ENCODE data around the gene RIOK3. TPM values are rescaled to one million over a fixed set of nuclear protein-coding genes. Genes with fewer than 3 reads are reported as not detected.

Gene RIOK3
- total and polyA plus RNA-seq, 10 of the 15 experiments (the other 5 are each of a cell fraction or from before 2014, with no cell fraction given): 18.0 to 87.5 (median 53.8) TPM

DNA sequence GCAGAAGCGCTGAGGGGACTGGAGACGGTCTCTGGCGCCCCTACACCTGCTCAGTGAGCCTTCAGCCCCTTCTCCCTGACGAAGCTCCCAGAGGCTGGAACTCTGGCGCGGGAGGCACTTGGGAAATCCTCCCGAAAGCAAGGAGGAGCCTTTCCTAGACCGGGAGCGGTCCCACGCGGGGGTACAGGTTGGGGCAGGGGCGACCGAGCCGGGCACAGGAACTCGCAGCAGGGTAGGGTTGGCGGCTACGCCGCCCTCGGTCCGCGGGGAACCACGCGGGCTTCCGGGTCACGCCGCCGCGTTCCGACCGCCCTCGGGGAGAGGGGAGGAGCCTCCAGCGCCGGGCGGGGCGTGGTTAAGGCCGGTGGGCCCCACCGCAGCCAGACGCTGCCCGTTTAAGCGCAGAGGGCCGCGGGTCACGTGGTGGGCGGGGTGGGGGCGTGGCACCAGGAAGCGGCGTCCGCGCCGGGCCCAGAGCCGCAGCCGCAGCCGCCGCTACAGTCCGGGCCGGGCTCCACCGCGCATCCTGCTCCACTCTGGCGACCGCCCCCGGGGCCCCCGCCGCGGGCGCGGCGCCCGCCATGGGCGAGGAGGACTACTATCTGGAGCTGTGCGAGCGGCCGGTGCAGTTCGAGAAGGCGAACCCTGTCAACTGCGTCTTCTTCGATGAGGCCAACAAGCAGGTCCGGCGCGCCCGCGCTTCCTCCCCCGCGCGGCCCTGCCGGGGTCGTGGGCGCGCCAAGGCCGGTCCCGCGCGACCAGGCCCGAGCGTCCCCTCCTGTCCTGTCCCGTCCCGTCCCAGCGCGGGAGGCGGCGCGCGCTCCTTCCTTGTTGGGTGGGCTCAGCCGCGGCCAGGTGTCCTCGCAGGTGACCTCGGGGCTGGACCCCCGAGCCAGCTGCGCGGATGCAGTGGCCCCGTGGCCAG, 50.2 kb downstream of the RIOK3 start, which contains the start of gene RMC1 (continued):
- TF ChIP-seq GABPA (IDR thresholded peaks at IDR 0.05; ENCODE audit: low read depth) (peak; percentile 51; the same call in 1 of the 2 replicates), CBX3 (IDR thresholded peaks at IDR 0.05; ENCODE audit: borderline replicate concordance, low read depth) (no peak), BCL11A (IDR thresholded peaks at IDR 0.05; ENCODE audit: low read depth, low read length) (no peak), PML (IDR thresholded peaks at IDR 0.05; ENCODE audit: low read length) (peak; percentile 95), STAT1 (conservative IDR thresholded peaks at IDR 0.05) (no peak; the same call in 1 of the 2 replicates), NR2F1 (conservative IDR thresholded peaks at IDR 0.05) (peak; percentile 81), SMAD1 (IDR thresholded peaks at IDR 0.05; ENCODE audit: low read depth, partially characterized antibody) (no peak), IKZF2 (IDR thresholded peaks at IDR 0.05) (peak; percentile 90), FOXK2 (IDR thresholded peaks at IDR 0.05) (no peak), POLR2AphosphoS2 (IDR thresholded peaks at IDR 0.05; ENCODE audit: low read depth, low read length) (peak; percentile 85; the same call in 1 of the 2 replicates), ZZZ3 (IDR thresholded peaks at IDR 0.05; ENCODE audit: control insufficient read depth, insufficient read length, low read depth) (no peak), LARP7 (IDR thresholded peaks at IDR 0.05) (peak; percentile 59; the same call in 1 of the 2 replicates), STAT3 (IDR thresholded peaks at IDR 0.05; ENCODE audit: low read depth, low read length) (no peak), NR2C1 (IDR thresholded peaks at IDR 0.05) (peak; percentile 74), TCF3 (IDR thresholded peaks at IDR 0.05; ENCODE audit: borderline replicate concordance, insufficient read depth, low read depth, low read length) (peak; percentile 48; the same call in 1 of the 2 replicates)
- TF ChIP-seq, protein P1, sequence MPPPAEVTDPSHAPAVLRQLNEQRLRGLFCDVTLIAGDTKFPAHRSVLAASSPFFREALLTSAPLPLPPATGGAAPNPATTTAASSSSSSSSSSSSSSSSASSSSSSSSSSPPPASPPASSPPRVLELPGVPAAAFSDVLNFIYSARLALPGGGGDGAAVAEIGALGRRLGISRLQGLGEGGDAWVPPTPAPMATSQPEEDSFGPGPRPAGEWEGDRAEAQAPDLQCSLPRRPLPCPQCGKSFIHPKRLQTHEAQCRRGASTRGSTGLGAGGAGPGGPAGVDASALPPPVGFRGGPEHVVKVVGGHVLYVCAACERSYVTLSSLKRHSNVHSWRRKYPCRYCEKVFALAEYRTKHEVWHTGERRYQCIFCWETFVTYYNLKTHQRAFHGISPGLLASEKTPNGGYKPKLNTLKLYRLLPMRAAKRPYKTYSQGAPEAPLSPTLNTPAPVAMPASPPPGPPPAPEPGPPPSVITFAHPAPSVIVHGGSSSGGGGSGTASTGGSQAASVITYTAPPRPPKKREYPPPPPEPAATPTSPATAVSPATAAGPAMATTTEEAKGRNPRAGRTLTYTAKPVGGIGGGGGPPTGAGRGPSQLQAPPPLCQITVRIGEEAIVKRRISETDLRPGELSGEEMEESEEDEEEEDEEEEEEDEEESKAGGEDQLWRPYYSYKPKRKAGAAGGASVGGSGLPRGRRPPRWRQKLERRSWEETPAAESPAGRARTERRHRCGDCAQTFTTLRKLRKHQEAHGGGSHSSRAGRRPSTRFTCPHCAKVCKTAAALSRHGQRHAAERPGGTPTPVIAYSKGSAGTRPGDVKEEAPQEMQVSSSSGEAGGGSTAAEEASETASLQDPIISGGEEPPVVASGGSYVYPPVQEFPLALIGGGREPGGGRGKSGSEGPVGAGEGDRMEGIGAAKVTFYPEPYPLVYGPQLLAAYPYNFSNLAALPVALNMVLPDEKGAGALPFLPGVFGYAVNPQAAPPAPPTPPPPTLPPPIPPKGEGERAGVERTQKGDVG (CRISPR knock-in tag; IDR thresholded peaks at IDR 0.05): no peak
- TF ChIP-seq, protein P2, sequence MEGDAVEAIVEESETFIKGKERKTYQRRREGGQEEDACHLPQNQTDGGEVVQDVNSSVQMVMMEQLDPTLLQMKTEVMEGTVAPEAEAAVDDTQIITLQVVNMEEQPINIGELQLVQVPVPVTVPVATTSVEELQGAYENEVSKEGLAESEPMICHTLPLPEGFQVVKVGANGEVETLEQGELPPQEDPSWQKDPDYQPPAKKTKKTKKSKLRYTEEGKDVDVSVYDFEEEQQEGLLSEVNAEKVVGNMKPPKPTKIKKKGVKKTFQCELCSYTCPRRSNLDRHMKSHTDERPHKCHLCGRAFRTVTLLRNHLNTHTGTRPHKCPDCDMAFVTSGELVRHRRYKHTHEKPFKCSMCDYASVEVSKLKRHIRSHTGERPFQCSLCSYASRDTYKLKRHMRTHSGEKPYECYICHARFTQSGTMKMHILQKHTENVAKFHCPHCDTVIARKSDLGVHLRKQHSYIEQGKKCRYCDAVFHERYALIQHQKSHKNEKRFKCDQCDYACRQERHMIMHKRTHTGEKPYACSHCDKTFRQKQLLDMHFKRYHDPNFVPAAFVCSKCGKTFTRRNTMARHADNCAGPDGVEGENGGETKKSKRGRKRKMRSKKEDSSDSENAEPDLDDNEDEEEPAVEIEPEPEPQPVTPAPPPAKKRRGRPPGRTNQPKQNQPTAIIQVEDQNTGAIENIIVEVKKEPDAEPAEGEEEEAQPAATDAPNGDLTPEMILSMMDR (IDR thresholded peaks at IDR 0.05 in 2 of 3, conservative IDR thresholded peaks at IDR 0.05 in 1 of 3; ENCODE audit: control insufficient read depth in 2 of 3, extremely low read depth in 1 of 3, insufficient read depth in 1 of 3, low read depth in 3 of 3, low read length in 3 of 3): peak; percentile 20 to 38 (median 37); a peak in 5 of 6 replicates
- TF ChIP-seq, protein P3, sequence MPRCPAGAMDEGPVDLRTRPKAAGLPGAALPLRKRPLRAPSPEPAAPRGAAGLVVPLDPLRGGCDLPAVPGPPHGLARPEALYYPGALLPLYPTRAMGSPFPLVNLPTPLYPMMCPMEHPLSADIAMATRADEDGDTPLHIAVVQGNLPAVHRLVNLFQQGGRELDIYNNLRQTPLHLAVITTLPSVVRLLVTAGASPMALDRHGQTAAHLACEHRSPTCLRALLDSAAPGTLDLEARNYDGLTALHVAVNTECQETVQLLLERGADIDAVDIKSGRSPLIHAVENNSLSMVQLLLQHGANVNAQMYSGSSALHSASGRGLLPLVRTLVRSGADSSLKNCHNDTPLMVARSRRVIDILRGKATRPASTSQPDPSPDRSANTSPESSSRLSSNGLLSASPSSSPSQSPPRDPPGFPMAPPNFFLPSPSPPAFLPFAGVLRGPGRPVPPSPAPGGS (IDR thresholded peaks at IDR 0.05; ENCODE audit: borderline replicate concordance, insufficient read depth, low read depth, low read length, poor library complexity, severe bottlenecking): peak; percentile 46

All from GM12878 (cell line).